ENCODE measurements around the gene ETFBKMT.

- TF ChIP-seq CTCF (conservative IDR thresholded peaks at IDR 0.05) (no peak), EZH2 (IDR thresholded peaks at IDR 0.05; ENCODE audit: low read depth) (no peak)
These were observed 31.9 kb upstream of the ETFBKMT start for GRCh38 chr12:31627456-31628054.
